ENCODE data around the gene ARPC4. TPM values are rescaled to one million over a fixed set of nuclear protein-coding genes. Genes with fewer than 3 reads are reported as not detected.

The ARPC4 gene
- total RNA-seq (88.8 TPM), polyA plus RNA-seq (ENCODE audit: insufficient read depth in 1 of 8, insufficient read length in 8 of 8, low replicate concordance in 1 of 8) (100 to 1,000 TPM in 2 of 8 donors, 10 to 100 TPM in 6; 74.9 to 107 (median 87.7) TPM)
- long read RNA-seq, donor 1, transcript ARPC4-201 (6 exons, 2,582 nt) = major isoform, 5 of 5 reads
- long read RNA-seq, donor 1, partial matches to known transcripts = 0 of 5 reads
- long read RNA-seq, donor 1, other reads (novel, unspliced or antisense) = 0 of 5 reads
- long read RNA-seq, donor 2, partial matches to known transcripts = 0 of 2 reads
- long read RNA-seq, donor 2, other reads (novel, unspliced or antisense) = 0 of 2 reads
- long read RNA-seq, donor 3, transcript ARPC4-201 (6 exons, 2,582 nt) = major isoform, 23 of 130 reads
- long read RNA-seq, donor 3, partial matches to known transcripts = 103 of 130 reads
- long read RNA-seq, donor 3, other reads (novel, unspliced or antisense) = 0 of 130 reads
- long read RNA-seq, donor 4, transcript ARPC4-201 (6 exons, 2,582 nt) = major isoform, 19 of 26 reads
- long read RNA-seq, donor 4, partial matches to known transcripts = 5 of 26 reads
- long read RNA-seq, donor 4, other reads (novel, unspliced or antisense) = 0 of 26 reads
- long read RNA-seq, donor 5, transcript ARPC4-201 (6 exons, 2,582 nt) = major isoform, 60 of 273 reads
- long read RNA-seq, donor 5, transcript ARPC4-208 (6 exons, 942 nt) = minor isoform, 7 of 273 reads
- long read RNA-seq, donor 5, partial matches to known transcripts = 197 of 273 reads
- long read RNA-seq, donor 5, other reads (novel, unspliced or antisense) = 5 of 273 reads
- long read RNA-seq, donor 6, transcript ARPC4-201 (6 exons, 2,582 nt) = major isoform, 41 of 55 reads
- long read RNA-seq, donor 6, partial matches to known transcripts = 9 of 55 reads
- long read RNA-seq, donor 6, other reads (novel, unspliced or antisense) = 0 of 55 reads
- long read RNA-seq, donor 7, transcript ARPC4-201 (6 exons, 2,582 nt) = major isoform, 34 of 48 reads
- long read RNA-seq, donor 7, transcript ARPC4-208 (6 exons, 942 nt) = minor isoform, 6 of 48 reads
- long read RNA-seq, donor 7, partial matches to known transcripts = 6 of 48 reads
- long read RNA-seq, donor 7, other reads (novel, unspliced or antisense) = 0 of 48 reads
- long read RNA-seq, donor 8, transcript ARPC4-201 (6 exons, 2,582 nt) = major isoform, 24 of 25 reads
- long read RNA-seq, donor 8, partial matches to known transcripts = 0 of 25 reads
- long read RNA-seq, donor 8, other reads (novel, unspliced or antisense) = 0 of 25 reads
- long read RNA-seq, donor 9, transcript ARPC4-201 (6 exons, 2,582 nt) = major isoform, 29 of 102 reads
- long read RNA-seq, donor 9, partial matches to known transcripts = 70 of 102 reads
- long read RNA-seq, donor 9, other reads (novel, unspliced or antisense) = 0 of 102 reads
- long read RNA-seq, donor 10, transcript ARPC4-201 (6 exons, 2,582 nt) = major isoform, 39 of 52 reads
- long read RNA-seq, donor 10, partial matches to known transcripts = 7 of 52 reads
- long read RNA-seq, donor 10, other reads (novel, unspliced or antisense) = 0 of 52 reads
- long read RNA-seq, donor 11, transcript ARPC4-201 (6 exons, 2,582 nt) = major isoform, 26 of 33 reads
- long read RNA-seq, donor 11, partial matches to known transcripts = 5 of 33 reads
- long read RNA-seq, donor 11, other reads (novel, unspliced or antisense) = 0 of 33 reads

DNA sequence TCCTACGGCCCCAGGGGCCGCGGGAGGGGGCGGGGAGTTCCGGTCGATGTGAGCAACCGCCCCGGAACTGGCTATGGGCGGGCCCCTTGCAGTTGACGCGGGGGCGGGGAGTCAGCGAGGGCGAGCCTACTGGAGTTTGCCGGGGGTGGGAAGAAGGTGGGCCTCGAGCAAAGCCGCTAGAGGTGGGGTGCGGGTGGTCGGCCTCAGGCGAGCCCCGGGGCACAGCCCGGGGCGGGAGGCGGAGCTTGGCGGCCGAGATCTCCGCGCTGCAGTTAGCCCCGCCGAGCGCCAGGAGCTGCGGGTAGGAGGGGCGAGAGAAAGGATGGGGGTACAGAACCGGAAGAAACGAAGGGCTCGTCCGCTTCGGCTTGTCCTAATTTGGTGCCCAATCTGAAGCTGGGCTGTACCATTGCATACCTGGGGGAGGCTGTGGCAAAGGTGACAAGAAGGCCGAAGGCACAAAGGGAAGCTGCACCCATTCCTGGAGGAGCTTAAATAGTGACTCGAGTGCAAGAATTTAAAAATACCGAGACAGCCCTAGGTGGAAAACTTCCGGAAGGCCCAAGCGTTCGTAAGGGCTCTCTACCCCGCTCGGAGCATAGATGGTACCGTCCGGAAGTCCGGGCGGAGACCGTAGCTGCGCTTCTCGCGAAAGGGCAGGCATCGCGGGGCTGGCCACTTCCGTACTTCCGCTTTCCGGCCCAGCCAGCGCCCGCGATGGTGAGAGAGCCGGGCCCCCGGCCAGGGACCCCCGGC, at the start of gene ARPC4, which contains the start of gene TADA3:
ARPC4 (plus strand) TSS at position 678 of the 756 bp plus-strand sequence; CDS start at position 718, 40 bp downstream.
TADA3 (minus strand) TSS at position 69 of the 756 bp plus-strand sequence. CDS start 1,007 bp downstream, outside the sequence.
- H3K4me1 ChIP-seq (ENCODE audit: control insufficient read depth, insufficient read depth, low read length) = peaks cover 17% of the 10 kb centered on the region
- no peaks in the 10 kb centered on the region for H3K27me3 ChIP-seq (ENCODE audit: control insufficient read depth, insufficient read depth, low read length)
- H3K36me3 ChIP-seq (ENCODE audit: control insufficient read depth, insufficient read depth, low read length) = peaks cover 40% of the 10 kb centered on the region
- peak within 1 kb of the TSS; percentile 95 for H3K27ac ChIP-seq (ENCODE audit: low read length)
- H3K4me3 ChIP-seq (ENCODE audit: low read length) = peak within 1 kb of the TSS; percentile 98
- H3K9me3 ChIP-seq (replicated peaks; ENCODE audit: control insufficient read depth, low read depth, low read length) = no peaks in the 10 kb centered on the region
- WGBS (ENCODE audit: insufficient coverage) = under 1% methylated on average over 57 of the region's 65 CpGs
- DNase-seq = peak; percentile 99

DNA sequence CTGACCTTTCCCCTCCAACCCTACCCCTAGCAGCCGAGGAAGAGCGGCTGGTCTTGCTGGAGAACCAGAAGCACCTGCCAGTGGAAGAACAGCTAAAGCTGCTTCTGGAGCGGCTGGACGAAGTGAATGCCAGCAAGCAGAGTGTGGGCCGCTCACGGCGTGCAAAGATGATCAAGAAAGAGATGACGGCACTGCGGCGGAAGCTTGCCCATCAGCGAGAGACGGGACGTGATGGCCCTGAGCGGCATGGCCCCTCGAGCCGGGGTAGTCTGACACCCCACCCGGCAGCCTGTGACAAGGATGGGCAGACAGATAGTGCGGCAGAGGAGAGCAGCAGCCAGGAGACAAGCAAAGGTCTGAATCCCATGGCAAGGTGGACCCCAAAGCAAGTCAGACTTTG, 49.3 kb upstream of the ARPC4 start:
- DNase-seq = no peak
- 95% methylated on average over 18 of the region's 18 CpGs for WGBS (ENCODE audit: insufficient coverage)
- no peaks in the 10 kb centered on the region for H3K9me3 ChIP-seq (replicated peaks; ENCODE audit: control insufficient read depth, low read depth, low read length)
- no peaks in the 10 kb centered on the region for H3K27me3 ChIP-seq (ENCODE audit: control insufficient read depth, insufficient read depth, low read length)
- no peaks in the 10 kb centered on the region for H3K4me1 ChIP-seq (ENCODE audit: control insufficient read depth, insufficient read depth, low read length)
- H3K27ac ChIP-seq (ENCODE audit: low read length) = no peak overlapping the region
- peaks cover 99% of the 10 kb centered on the region for H3K36me3 ChIP-seq (ENCODE audit: control insufficient read depth, insufficient read depth, low read length)
- no peak overlapping the region for H3K4me3 ChIP-seq (ENCODE audit: low read length)

DNA sequence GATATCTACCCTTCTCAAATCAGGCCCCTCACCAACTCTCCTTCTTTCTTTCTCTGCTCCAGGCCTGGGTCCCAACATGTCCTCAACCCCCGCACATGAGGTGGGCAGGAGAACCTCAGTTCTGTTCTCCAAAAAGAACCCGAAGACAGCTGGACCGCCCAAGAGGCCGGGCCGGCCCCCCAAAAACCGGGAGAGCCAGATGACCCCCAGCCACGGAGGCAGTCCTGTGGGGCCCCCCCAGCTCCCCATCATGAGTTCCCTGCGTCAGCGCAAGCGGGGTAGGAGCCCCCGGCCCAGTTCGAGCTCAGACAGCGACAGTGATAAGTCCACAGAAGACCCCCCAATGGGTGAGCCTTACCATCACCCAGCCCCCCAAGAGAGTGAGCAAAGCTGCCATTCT, 48.7 kb upstream of the ARPC4 start:
- no peaks in the 10 kb centered on the region for H3K9me3 ChIP-seq (replicated peaks; ENCODE audit: control insufficient read depth, low read depth, low read length)
- no peak for DNase-seq
- peaks cover 3% of the 10 kb centered on the region for H3K4me1 ChIP-seq (ENCODE audit: control insufficient read depth, insufficient read depth, low read length)
- H3K27me3 ChIP-seq (ENCODE audit: control insufficient read depth, insufficient read depth, low read length) = no peaks in the 10 kb centered on the region
- peaks cover 94% of the 10 kb centered on the region for H3K36me3 ChIP-seq (ENCODE audit: control insufficient read depth, insufficient read depth, low read length)
- no peak overlapping the region for H3K4me3 ChIP-seq (ENCODE audit: low read length)
- H3K27ac ChIP-seq (ENCODE audit: low read length) = no peak overlapping the region
- 95% methylated on average over 4 of the region's 13 CpGs for WGBS (ENCODE audit: insufficient coverage)

DNA sequence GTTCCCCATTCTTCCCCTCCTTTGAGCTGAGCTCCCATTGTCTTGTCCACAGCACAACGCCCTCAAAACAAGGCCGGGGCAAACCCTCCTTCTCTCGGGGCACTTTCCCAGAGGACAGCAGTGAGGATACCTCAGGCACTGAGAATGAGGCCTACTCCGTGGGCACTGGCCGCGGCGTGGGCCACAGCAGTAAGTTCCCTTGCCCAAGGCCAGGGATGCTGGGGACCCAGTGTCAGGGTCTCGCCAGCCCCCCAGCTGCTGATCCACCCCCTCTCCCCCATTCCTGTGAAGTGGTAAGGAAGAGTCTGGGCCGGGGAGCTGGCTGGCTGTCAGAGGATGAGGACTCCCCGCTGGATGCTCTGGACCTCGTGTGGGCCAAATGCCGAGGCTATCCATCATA, 47.4 kb upstream of the ARPC4 start:
- H3K9me3 ChIP-seq (replicated peaks; ENCODE audit: control insufficient read depth, low read depth, low read length) = no peaks in the 10 kb centered on the region
- peaks cover 10% of the 10 kb centered on the region for H3K4me1 ChIP-seq (ENCODE audit: control insufficient read depth, insufficient read depth, low read length)
- DNase-seq = no peak
- WGBS (ENCODE audit: insufficient coverage) = 100% methylated on average over 1 of the region's 12 CpGs
- H3K27ac ChIP-seq (ENCODE audit: low read length) = no peak overlapping the region
- no peak overlapping the region for H3K4me3 ChIP-seq (ENCODE audit: low read length)
- H3K36me3 ChIP-seq (ENCODE audit: control insufficient read depth, insufficient read depth, low read length) = peaks cover 80% of the 10 kb centered on the region
- no peaks in the 10 kb centered on the region for H3K27me3 ChIP-seq (ENCODE audit: control insufficient read depth, insufficient read depth, low read length)

DNA sequence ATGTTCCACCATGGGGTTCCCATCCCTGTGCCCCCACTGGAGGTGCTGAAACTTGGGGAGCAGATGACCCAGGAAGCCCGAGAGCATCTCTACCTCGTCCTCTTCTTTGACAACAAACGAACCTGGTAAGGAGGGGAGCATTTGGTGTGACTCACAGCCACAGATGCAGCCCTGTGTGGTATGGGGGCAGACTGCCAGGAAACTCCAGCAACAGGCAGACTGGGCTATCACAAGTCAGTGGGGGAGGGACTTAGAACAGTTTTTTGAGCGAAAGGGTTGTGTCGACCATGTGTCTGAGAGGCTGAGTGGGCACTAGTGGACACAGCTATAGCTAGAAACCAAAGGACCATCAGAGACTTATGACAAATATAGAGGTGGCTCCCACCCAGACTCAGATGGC, 46.6 kb upstream of the ARPC4 start:
- H3K4me3 ChIP-seq (ENCODE audit: low read length) = no peak overlapping the region
- H3K36me3 ChIP-seq (ENCODE audit: control insufficient read depth, insufficient read depth, low read length) = peaks cover 74% of the 10 kb centered on the region
- WGBS (ENCODE audit: insufficient coverage) = 86% methylated on average over 1 of the region's 5 CpGs
- no peak overlapping the region for H3K27ac ChIP-seq (ENCODE audit: low read length)
- no peak for DNase-seq
- H3K4me1 ChIP-seq (ENCODE audit: control insufficient read depth, insufficient read depth, low read length) = peaks cover 17% of the 10 kb centered on the region
- no peaks in the 10 kb centered on the region for H3K27me3 ChIP-seq (ENCODE audit: control insufficient read depth, insufficient read depth, low read length)
- H3K9me3 ChIP-seq (replicated peaks; ENCODE audit: control insufficient read depth, low read depth, low read length) = no peaks in the 10 kb centered on the region

DNA sequence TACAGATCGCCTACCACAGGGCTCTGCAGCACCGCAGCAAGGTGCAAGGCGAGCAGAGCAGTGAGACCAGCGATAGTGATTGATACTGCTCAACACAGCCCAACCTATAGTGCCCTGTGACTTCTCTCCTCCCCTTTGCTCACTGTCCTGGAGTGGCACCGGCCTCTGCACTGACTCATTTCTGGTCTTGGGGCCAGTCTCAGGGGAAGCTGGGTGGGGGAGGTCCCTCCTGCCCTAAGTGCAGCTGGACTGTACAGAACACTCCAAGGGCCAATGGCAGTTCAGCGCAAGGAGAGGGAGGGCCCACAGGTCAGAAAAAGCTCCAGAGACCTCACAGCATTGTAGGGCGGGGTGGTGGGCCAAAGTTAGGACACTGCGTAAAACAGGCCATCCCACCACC, 45.6 kb upstream of the ARPC4 start:
- Histone ChIP-seq H3K27me3 (ENCODE audit: control insufficient read depth, insufficient read depth, low read length) (no peaks in the 10 kb centered on the region), H3K27ac (ENCODE audit: low read length) (no peak overlapping the region), H3K36me3 (ENCODE audit: control insufficient read depth, insufficient read depth, low read length) (peaks cover 74% of the 10 kb centered on the region), H3K4me3 (ENCODE audit: low read length) (no peak overlapping the region), H3K9me3 (replicated peaks; ENCODE audit: control insufficient read depth, low read depth, low read length) (no peaks in the 10 kb centered on the region), H3K4me1 (ENCODE audit: control insufficient read depth, insufficient read depth, low read length) (peaks cover 21% of the 10 kb centered on the region)
- DNase-seq = no peak
- 90% methylated on average over 4 of the region's 8 CpGs for WGBS (ENCODE audit: insufficient coverage)

DNA sequence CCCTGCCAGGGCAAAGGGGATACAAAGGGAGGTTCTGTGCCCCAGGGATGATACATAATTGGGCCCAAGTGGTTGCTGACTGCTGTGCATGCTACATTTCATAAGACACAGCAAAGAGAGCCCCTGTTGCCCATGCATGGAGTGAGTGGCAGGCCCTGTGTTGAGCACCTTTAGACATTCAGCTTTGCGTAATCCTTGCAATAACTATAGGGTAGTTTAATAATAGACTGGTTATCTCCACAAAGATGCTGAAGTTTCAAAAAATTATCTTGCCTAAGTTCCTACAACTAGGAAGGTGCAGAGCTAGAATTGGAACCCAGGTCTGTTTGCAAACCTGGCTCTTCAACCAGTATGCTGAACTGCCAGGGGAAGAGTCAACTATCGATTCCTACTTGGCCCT, 44.9 kb upstream of the ARPC4 start:
- Histone ChIP-seq H3K27ac (ENCODE audit: low read length) (no peak overlapping the region), H3K27me3 (ENCODE audit: control insufficient read depth, insufficient read depth, low read length) (no peaks in the 10 kb centered on the region), H3K4me3 (ENCODE audit: low read length) (no peak overlapping the region), H3K9me3 (replicated peaks; ENCODE audit: control insufficient read depth, low read depth, low read length) (no peaks in the 10 kb centered on the region), H3K36me3 (ENCODE audit: control insufficient read depth, insufficient read depth, low read length) (peaks cover 73% of the 10 kb centered on the region), H3K4me1 (ENCODE audit: control insufficient read depth, insufficient read depth, low read length) (peaks cover 21% of the 10 kb centered on the region)
- DNase-seq = no peak
- 89% methylated on average over 1 of the region's 2 CpGs for WGBS (ENCODE audit: insufficient coverage)

DNA sequence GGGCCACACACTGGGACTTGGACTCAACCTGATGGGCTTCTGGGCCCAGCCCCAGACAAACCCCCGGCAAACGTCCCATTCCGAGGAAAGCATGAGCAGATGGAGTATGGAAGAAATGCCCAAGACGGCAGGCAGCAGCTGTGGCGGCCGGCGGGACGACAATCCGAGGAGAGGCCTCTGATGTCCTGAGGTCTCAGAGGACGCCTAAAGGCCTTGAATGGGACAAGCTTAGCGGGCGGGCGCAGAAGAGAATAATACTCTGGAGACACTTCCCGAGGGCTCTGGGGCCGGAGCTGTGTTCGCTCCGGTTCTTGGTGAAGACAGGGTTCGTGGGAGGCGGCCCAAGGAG, 43.6 kb upstream of the ARPC4 start:
- H3K4me3 ChIP-seq (ENCODE audit: low read length) = peak overlapping the region; percentile 75
- peaks cover 21% of the 10 kb centered on the region for H3K4me1 ChIP-seq (ENCODE audit: control insufficient read depth, insufficient read depth, low read length)
- DNase-seq = peak; percentile 72
- WGBS (ENCODE audit: insufficient coverage) = 2% methylated on average over 19 of the region's 19 CpGs
- no peaks in the 10 kb centered on the region for H3K27me3 ChIP-seq (ENCODE audit: control insufficient read depth, insufficient read depth, low read length)
- H3K27ac ChIP-seq (ENCODE audit: low read length) = peak overlapping the region; percentile 98
- peaks cover 68% of the 10 kb centered on the region for H3K36me3 ChIP-seq (ENCODE audit: control insufficient read depth, insufficient read depth, low read length)
- no peaks in the 10 kb centered on the region for H3K9me3 ChIP-seq (replicated peaks; ENCODE audit: control insufficient read depth, low read depth, low read length)

All from muscle of leg (tissue), 16 donors.